Fibroblast of skin of left biceps (primary cell): ENCODE measurements around the gene RPS6KC1.
"Not testable (repeated sequence)": the region's sequence is repeated elsewhere in the genome, so short reads cannot be mapped to it uniquely, and the experiment has no call there.

Experiments
- DNase-seq, 2 experiments: peaks; one replicate each; pipeline ENCODE4 v3.0.0-alpha.2; 2013; ENCODE audit warnings: low read depth in 2 of 2

The RPS6KC1 gene

GRCh38 chr1:213051127-213051880 lies at the start of gene RPS6KC1:
RPS6KC1 (plus strand) TSS chr1:213051241; CDS start chr1:213051405, 164 bp downstream.
- DNase-seq: peak; percentile 53 to 58

- DNase-seq: no peak
These were observed 47.8 kb upstream of the RPS6KC1 start for GRCh38 chr1:213003256-213003655.

- no peak for DNase-seq
These were observed 42.5 kb upstream of the RPS6KC1 start for GRCh38 chr1:213008564-213008963.

GRCh38 chr1:213014642-213015041 lies 36.4 kb upstream of the RPS6KC1 start:
- DNase-seq: no peak

- DNase-seq: peak; percentile 93
These were observed 35.7 kb upstream of the RPS6KC1 start, which contains the start of gene ANGEL2 for GRCh38 chr1:213015099-213016050. ANGEL2 (minus strand) TSS chr1:213015867; CDS start chr1:213015671, 196 bp downstream.

- DNase-seq: no peak
These were observed 33.4 kb upstream of the RPS6KC1 start for GRCh38 chr1:213017447-213018273.

GRCh38 chr1:213019450-213019849 lies 31.6 kb upstream of the RPS6KC1 start:
- no peak for DNase-seq

- no peak for DNase-seq
These were observed 31.0 kb upstream of the RPS6KC1 start for GRCh38 chr1:213020016-213020415.

- not testable (repeated sequence) for DNase-seq
These were observed 24.0 kb upstream of the RPS6KC1 start for GRCh38 chr1:213027024-213027423.

- DNase-seq: no peak
These were observed 18.4 kb upstream of the RPS6KC1 start for GRCh38 chr1:213032651-213033050.

- DNase-seq: no peak
These were observed 16.3 kb upstream of the RPS6KC1 start for GRCh38 chr1:213034713-213035112.

GRCh38 chr1:213035573-213035972 lies 15.5 kb upstream of the RPS6KC1 start:
- DNase-seq: no peak

- peak; percentile 25 to 26 for DNase-seq
These were observed 9.6 kb upstream of the RPS6KC1 start for GRCh38 chr1:213041443-213041842.

- DNase-seq: not testable (repeated sequence)
These were observed 5.5 kb upstream of the RPS6KC1 start for GRCh38 chr1:213045321-213046226.

- DNase-seq: no peak
These were observed 1.8 kb upstream of the RPS6KC1 start for GRCh38 chr1:213049232-213049631.

GRCh38 chr1:213050745-213051126 lies 305 bp upstream of the RPS6KC1 start:
- DNase-seq: no peak

GRCh38 chr1:213051881-213052202 lies 801 bp downstream of the RPS6KC1 start:
- DNase-seq: no peak

GRCh38 chr1:213053455-213053854 lies 2.4 kb downstream of the RPS6KC1 start:
- DNase-seq: no peak

- DNase-seq: no peak
These were observed 3.1 kb downstream of the RPS6KC1 start for GRCh38 chr1:213054142-213054541.

GRCh38 chr1:213054733-213055591 lies 3.9 kb downstream of the RPS6KC1 start:
- DNase-seq: peak in 1 of 2 experiments; percentile 13
